GM23338 (cell line): ENCODE results near the gene CNOT4.

Experiments
- CREB1 ChIP-seq: fragments of 250-450 bp; sonication (Bioruptor Pico); IDR thresholded peaks from 2 replicates; pipeline ENCODE4 v1.5.0; 2020; ENCODE audit warnings: low read depth, mild to moderate bottlenecking, moderate library complexity
- CTCF ChIP-seq, 2 experiments: fragments of 200-600 bp in 1 of 2; sonication (generic) in 1 of 2; conservative IDR thresholded peaks; 2 replicates each; pipeline versions ENCODE4 v1.5.1 to v1.6.1; 2016 to 2017; ENCODE audit warnings: antibody characterized with exemption in 2 of 2, low read depth in 2 of 2, mild to moderate bottlenecking in 2 of 2, moderate library complexity in 1 of 2
- EZH2 ChIP-seq: fragments of 200-600 bp; sonication (generic); IDR thresholded peaks from one replicate; pipeline ENCODE4 v1.8.0; 2017; ENCODE audit warnings: antibody characterized with exemption, mild to moderate bottlenecking, low read depth; ENCODE audit not compliant: unreplicated experiment
- EZH2phosphoT487 ChIP-seq: fragments of 200-600 bp; sonication (generic); IDR thresholded peaks from one replicate; pipeline ENCODE4 v1.8.1; 2018; ENCODE audit warnings: antibody characterized with exemption; ENCODE audit not compliant: unreplicated experiment
- TF ChIP-seq, protein P1 (sequence below): IDR thresholded peaks from one replicate; pipeline ENCODE4 v1.6.1; 2018; ENCODE audit warnings: antibody characterized with exemption; ENCODE audit not compliant: unreplicated experiment

DNA sequence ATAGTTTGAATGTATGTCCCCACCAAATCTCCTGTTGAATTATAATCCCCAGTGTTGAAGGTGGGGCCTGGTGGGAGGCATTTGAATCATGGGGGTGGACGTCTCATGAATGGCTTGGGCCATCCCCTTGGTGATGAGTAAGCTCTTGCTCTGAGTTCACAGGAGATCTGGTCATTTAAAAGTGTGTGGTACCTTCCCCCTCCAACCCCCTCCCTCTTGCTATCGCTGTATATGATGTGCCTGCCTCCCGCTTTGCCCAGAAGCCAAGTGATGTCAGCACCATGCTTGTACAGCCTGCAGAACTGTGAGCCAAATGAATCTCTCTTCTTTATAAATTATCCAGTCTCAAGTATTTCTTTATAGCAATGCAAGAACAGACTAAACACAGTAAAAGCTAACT is 103.0 kb downstream of the CNOT4 start:
- TF ChIP-seq CTCF (conservative IDR thresholded peaks at IDR 0.05; ENCODE audit: low read depth in 2 of 2) (no peak), EZH2phosphoT487 (no peak), CREB1 (CRISPR knock-in tag) (no peak), EZH2 (no peak)
- TF ChIP-seq, protein P1, sequence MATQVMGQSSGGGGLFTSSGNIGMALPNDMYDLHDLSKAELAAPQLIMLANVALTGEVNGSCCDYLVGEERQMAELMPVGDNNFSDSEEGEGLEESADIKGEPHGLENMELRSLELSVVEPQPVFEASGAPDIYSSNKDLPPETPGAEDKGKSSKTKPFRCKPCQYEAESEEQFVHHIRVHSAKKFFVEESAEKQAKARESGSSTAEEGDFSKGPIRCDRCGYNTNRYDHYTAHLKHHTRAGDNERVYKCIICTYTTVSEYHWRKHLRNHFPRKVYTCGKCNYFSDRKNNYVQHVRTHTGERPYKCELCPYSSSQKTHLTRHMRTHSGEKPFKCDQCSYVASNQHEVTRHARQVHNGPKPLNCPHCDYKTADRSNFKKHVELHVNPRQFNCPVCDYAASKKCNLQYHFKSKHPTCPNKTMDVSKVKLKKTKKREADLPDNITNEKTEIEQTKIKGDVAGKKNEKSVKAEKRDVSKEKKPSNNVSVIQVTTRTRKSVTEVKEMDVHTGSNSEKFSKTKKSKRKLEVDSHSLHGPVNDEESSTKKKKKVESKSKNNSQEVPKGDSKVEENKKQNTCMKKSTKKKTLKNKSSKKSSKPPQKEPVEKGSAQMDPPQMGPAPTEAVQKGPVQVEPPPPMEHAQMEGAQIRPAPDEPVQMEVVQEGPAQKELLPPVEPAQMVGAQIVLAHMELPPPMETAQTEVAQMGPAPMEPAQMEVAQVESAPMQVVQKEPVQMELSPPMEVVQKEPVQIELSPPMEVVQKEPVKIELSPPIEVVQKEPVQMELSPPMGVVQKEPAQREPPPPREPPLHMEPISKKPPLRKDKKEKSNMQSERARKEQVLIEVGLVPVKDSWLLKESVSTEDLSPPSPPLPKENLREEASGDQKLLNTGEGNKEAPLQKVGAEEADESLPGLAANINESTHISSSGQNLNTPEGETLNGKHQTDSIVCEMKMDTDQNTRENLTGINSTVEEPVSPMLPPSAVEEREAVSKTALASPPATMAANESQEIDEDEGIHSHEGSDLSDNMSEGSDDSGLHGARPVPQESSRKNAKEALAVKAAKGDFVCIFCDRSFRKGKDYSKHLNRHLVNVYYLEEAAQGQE, result no peak
